Gastroesophageal sphincter (tissue), 4 donors: Measurements from ENCODE around the gene ESPNL. TPM values are rescaled to one million over a fixed set of nuclear protein-coding genes. Genes with fewer than 3 reads are reported as not detected.

Source experiments
- ATAC-seq: fragments of 150-250 bp; one replicate; pipeline ENCODE4 v1.9.1; 2016; ENCODE audit warnings: mild to moderate bottlenecking, moderate library complexity
- H3K27ac ChIP-seq, 4 donors: fragments of 200-600 bp; sonication (generic) in 3 of 4; 1 replicate in 3 of 4; 2 replicates in 1 of 4; pipeline ENCODE4 v1.5.1; 2016 to 2019
- H3K27me3 ChIP-seq: fragments of 200-600 bp; sonication (generic); one replicate; pipeline ENCODE4 v1.5.1; 2019
- H3K36me3 ChIP-seq, 2 donors: fragments of 200-600 bp; sonication (generic); one replicate each; pipeline ENCODE4 v1.5.1; 2019; ENCODE audit warnings: control low read depth in 1 of 2
- H3K4me1 ChIP-seq, 3 donors: fragments of 200-600 bp; sonication (generic); 1 replicate in 2 of 3; 2 replicates in 1 of 3; pipeline ENCODE4 v1.5.1; 2016 to 2019; ENCODE audit warnings: control low read depth in 2 of 3
- H3K4me3 ChIP-seq, 2 donors: fragments of 200-600 bp; sonication (generic); one replicate each; pipeline ENCODE4 v1.5.1; 2019; ENCODE audit warnings: mild to moderate bottlenecking in 1 of 2, moderate library complexity in 1 of 2
- H3K9me3 ChIP-seq, 3 donors: fragments of 200-600 bp; sonication (generic); one replicate each; pipeline ENCODE4 v1.5.1; 2017 to 2019; ENCODE audit warnings: control low read depth in 2 of 3
- CTCF ChIP-seq, 4 experiments: fragments of 200-600 bp in 2 of 4; fragments of 450-650 bp in 2 of 4; sonication (generic) in 1 of 4; IDR thresholded peaks; one replicate each; pipeline ENCODE4 v1.5.1; 2017 to 2019; ENCODE audit warnings: antibody characterized with exemption in 4 of 4, mild to moderate bottlenecking in 2 of 4, moderate library complexity in 2 of 4
- EP300 ChIP-seq: sonication (generic); formaldehyde crosslinking; IDR thresholded peaks from one replicate; pipeline ENCODE4 v1.6.1; 2017; ENCODE audit warnings: antibody characterized with exemption, mild to moderate bottlenecking
- POLR2A ChIP-seq, 2 donors: fragments of 450-650 bp; IDR thresholded peaks; one replicate each; pipeline ENCODE4 v1.6.1; 2017; ENCODE audit warnings: antibody characterized with exemption in 2 of 2, mild to moderate bottlenecking in 2 of 2, moderate library complexity in 1 of 2
- POLR2AphosphoS5 ChIP-seq: sonication (generic); formaldehyde crosslinking; IDR thresholded peaks from one replicate; pipeline ENCODE4 v1.6.1; 2017; ENCODE audit warnings: antibody characterized with exemption
- WGBS, 2 donors: methylation state at CpG; one replicate each; pipeline ENCODE4 v1.1.5; 2018; ENCODE audit warnings: low coverage in 1 of 2; 5-methylcytosine and 5-hydroxymethylcytosine counted together
- total RNA-seq, 4 donors: library from RNA; depleted of rRNA; stranded (reverse); fragments of >200 nt; gene quantifications; one replicate each; pipeline ENCODE4 v1.1.0, GENCODE V29; 2016

The ESPNL gene
- total RNA-seq, 4 donors from 2014 or later, result 0.12 to 3.4 (median 0.31) TPM; not detected in 1

- 80% methylated on average over 2 of the region's 21 CpGs; no CpG with 5 or more reads in 1 of the 2 donors for WGBS, 2 donors
- no peaks in the 10 kb centered on the region for H3K36me3 ChIP-seq
These were observed 4.7 kb downstream of the ESPNL start for GRCh38 chr2:238104691-238105371.

DNA sequence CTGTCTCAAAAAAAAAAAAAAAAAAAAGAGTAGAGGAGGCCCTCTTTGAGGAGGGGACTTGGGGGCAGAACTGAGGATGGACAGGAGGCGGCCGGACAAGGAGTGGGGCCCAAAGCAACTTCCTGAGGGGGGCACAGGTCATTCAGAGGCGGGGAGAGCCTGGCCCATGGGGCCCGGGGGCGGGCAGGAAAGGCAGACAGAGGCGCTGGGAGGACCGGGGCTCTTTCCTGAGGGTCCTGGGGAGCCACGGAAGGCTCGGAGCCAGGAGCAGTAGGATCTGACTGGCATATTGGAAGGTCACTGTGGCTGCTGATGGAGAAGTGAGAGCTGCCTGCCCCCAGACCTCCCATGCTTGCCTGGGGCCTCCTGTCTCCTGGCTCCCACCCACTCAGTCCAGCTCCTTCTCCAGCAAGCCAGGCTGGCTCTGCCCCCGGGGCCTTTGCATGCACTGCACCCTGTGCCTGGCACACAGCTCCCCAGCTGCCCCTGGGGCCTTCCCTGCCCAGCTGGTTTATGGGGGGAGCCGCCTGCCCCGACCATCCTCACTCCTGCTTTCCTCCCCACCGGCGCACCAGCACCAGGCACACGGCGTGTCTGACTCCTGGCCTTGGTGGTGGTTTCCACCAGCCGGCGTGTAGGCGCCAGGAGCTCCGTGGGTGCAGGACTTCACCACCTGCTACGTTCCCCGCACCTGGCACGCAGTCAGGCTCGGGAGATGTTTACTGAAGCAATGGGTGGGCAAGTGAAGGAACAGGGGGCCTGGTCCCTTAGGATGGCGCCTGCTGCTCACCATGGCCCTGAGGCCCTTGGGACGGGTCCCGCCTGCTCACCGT is 5.6 kb downstream of the ESPNL start:
- Histone ChIP-seq H3K4me3 (no peak overlapping the region), H3K9me3 (no peaks in the 10 kb centered on the region), H3K36me3 (no peaks in the 10 kb centered on the region), H3K27ac (no peak overlapping the region), H3K4me1 (no peaks in the 10 kb centered on the region), H3K27me3 (peaks cover 8% of the 10 kb centered on the region)
- ATAC-seq, result no peak
- TF ChIP-seq POLR2A (IDR thresholded peaks at IDR 0.05) (no peak), CTCF (IDR thresholded peaks at IDR 0.05) (no peak), POLR2AphosphoS5 (no peak), EP300 (no peak)
- no CpG with 5 or more reads among the region's 28 CpGs for WGBS, 2 donors

More at GRCh38 chr2:238104691-238105371, 4.7 kb downstream of the ESPNL start:
- no peak for ATAC-seq
- H3K27me3 ChIP-seq, result peaks cover 8% of the 10 kb centered on the region
- H3K4me1 ChIP-seq, result no peaks in the 10 kb centered on the region
- H3K4me3 ChIP-seq, result no peak overlapping the region
- H3K9me3 ChIP-seq, result no peaks in the 10 kb centered on the region
- TF ChIP-seq POLR2A (IDR thresholded peaks at IDR 0.05), result no peak
- H3K27ac ChIP-seq, result no peak overlapping the region

- WGBS, 2 donors, result 83% methylated on average over 6 of the region's 13 CpGs; no CpG with 5 or more reads in 1 of the 2 donors
- no peak for ATAC-seq
- peaks cover 8% of the 10 kb centered on the region for H3K27me3 ChIP-seq
- H3K9me3 ChIP-seq, result no peaks in the 10 kb centered on the region
- H3K36me3 ChIP-seq, result no peaks in the 10 kb centered on the region
- H3K4me3 ChIP-seq, result no peak overlapping the region
- no peak overlapping the region for H3K27ac ChIP-seq
- TF ChIP-seq POLR2A (IDR thresholded peaks at IDR 0.05), result no peak
- no peak for TF ChIP-seq CTCF (IDR thresholded peaks at IDR 0.05)
- no peak for TF ChIP-seq POLR2AphosphoS5
- no peak for TF ChIP-seq EP300
- no peaks in the 10 kb centered on the region for H3K4me1 ChIP-seq
These were observed 6.2 kb downstream of the ESPNL start for GRCh38 chr2:238106339-238106697.

DNA sequence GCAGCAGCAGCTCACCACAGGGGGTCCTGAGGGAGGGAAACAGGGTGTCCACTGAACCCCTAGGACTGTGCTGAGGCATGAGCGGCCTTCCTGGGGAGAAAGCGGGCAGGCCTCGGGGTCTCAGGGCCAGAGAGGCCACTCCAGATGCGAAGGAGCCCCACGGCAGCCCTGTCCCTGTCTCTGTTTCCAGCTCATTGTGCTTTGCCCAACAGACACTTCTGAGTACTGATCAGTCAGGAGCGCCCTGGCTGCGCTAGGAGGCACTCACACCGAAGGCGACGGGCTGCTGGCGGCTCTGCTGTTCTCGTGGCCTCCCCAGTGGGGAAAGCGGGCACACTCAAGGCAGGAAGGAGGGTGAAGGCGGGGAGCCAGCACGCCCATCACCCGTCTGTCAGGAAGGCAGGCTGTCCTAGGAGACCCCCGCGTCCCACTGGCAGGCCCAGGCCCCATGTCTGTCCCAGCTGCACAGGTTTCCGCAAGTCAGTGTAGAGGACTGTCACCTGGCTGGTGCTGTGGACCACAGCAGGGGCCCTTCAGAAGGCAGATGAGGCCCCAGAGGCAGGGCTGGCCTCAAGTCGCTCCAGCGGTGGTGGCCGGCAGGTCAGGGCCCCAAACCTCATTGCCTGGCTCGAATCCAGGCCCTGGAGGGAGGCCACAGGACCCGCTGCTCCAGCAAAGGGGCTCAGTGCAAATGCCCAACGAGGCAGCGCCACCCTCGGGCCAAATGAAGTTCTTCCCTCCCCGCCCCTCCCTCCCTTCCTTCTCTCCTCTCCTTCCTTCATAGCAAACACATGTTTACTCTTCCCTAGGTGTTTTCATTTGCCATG is 6.8 kb downstream of the ESPNL start:
- no peaks in the 10 kb centered on the region for H3K4me1 ChIP-seq
- 68% methylated on average over 5 of the region's 28 CpGs; no CpG with 5 or more reads in 1 of the 2 donors for WGBS, 2 donors
- no peaks in the 10 kb centered on the region for H3K36me3 ChIP-seq
- H3K4me3 ChIP-seq, result no peak overlapping the region
- no peak overlapping the region for H3K27ac ChIP-seq
- TF ChIP-seq POLR2A (IDR thresholded peaks at IDR 0.05), result no peak
- no peak for TF ChIP-seq POLR2AphosphoS5
- no peak for TF ChIP-seq EP300
- TF ChIP-seq CTCF (IDR thresholded peaks at IDR 0.05), result no peak
- no peaks in the 10 kb centered on the region for H3K9me3 ChIP-seq
- ATAC-seq, result no peak
- peaks cover 8% of the 10 kb centered on the region for H3K27me3 ChIP-seq
